HepG2 (cell line): ENCODE results near the gene SCT. TPM values are rescaled to one million over a fixed set of nuclear protein-coding genes. Genes with fewer than 3 reads are reported as not detected.

ENCODE experiments used
- BCL6 ChIP-seq: IDR thresholded peaks from 2 replicates; pipeline ENCODE4 v1.6.1; 2016; ENCODE audit warnings: missing genetic modification reagents, missing compliant biosample characterization
- CBX1 ChIP-seq: IDR thresholded peaks from one replicate; pipeline ENCODE4 v1.6.1; 2016; ENCODE audit warnings: antibody characterized with exemption, low read depth
- FOXK1 ChIP-seq: sonication (generic); formaldehyde crosslinking; IDR thresholded peaks from 2 replicates; pipeline ENCODE4 v1.4.0; 2020; ENCODE audit warnings: low read depth, missing genetic modification reagents, borderline replicate concordance
- FOXM1 ChIP-seq: sonication (generic); formaldehyde crosslinking; IDR thresholded peaks from 2 replicates; pipeline ENCODE4 v1.5.0; 2020; ENCODE audit warnings: missing genetic modification reagents
- KDM3A ChIP-seq: IDR thresholded peaks from 2 replicates; pipeline ENCODE4 v1.6.1; 2018; ENCODE audit warnings: low read depth, missing compliant biosample characterization
- MYC ChIP-seq: sonication (generic); formaldehyde crosslinking; IDR thresholded peaks from 2 replicates; pipeline ENCODE4 v1.9.0; 2021; ENCODE audit warnings: missing genetic modification reagents, borderline replicate concordance
- NCOR1 ChIP-seq: fragments of 200-600 bp; sonication (generic); IDR thresholded peaks from 2 replicates; pipeline ENCODE4 v1.7.0; 2017; ENCODE audit warnings: antibody characterized with exemption, low read length, borderline replicate concordance
- NFAT5 ChIP-seq: sonication (generic); formaldehyde crosslinking; IDR thresholded peaks from 2 replicates; pipeline ENCODE4 v1.4.0; 2020; ENCODE audit warnings: missing genetic modification reagents
- NFE2 ChIP-seq: sonication (generic); formaldehyde crosslinking; IDR thresholded peaks from 2 replicates; pipeline ENCODE4 v1.4.0; 2020; ENCODE audit warnings: missing genetic modification reagents
- REL ChIP-seq: sonication (generic); formaldehyde crosslinking; conservative IDR thresholded peaks from 2 replicates; pipeline ENCODE4 v1.8.0; 2022; ENCODE audit warnings: mild to moderate bottlenecking, missing genetic modification reagents, moderate library complexity
- SMARCC2 ChIP-seq: fragments of 450-650 bp; IDR thresholded peaks from 2 replicates; pipeline ENCODE4 v1.6.1; 2017; ENCODE audit warnings: antibody characterized with exemption, mild to moderate bottlenecking
- TBX2 ChIP-seq: sonication (generic); formaldehyde crosslinking; IDR thresholded peaks from 2 replicates; pipeline ENCODE4 v1.5.0; 2020; ENCODE audit warnings: missing genetic modification reagents, mild to moderate bottlenecking, borderline replicate concordance
- TEF ChIP-seq: sonication (generic); formaldehyde crosslinking; IDR thresholded peaks from 2 replicates; pipeline ENCODE4 v1.5.0; 2020; ENCODE audit warnings: missing genetic modification reagents
- ZBED4 ChIP-seq: sonication (generic); formaldehyde crosslinking; IDR thresholded peaks from 2 replicates; pipeline ENCODE4 v1.4.0; 2020; ENCODE audit warnings: missing genetic modification reagents, borderline replicate concordance
- ZBTB7B ChIP-seq: sonication (generic); formaldehyde crosslinking; IDR thresholded peaks from 2 replicates; pipeline ENCODE4 v1.4.0; 2020; ENCODE audit warnings: missing genetic modification reagents
- ZMYM4 ChIP-seq: sonication (generic); formaldehyde crosslinking; IDR thresholded peaks from 2 replicates; pipeline ENCODE4 v1.8.1; 2023; ENCODE audit warnings: mild to moderate bottlenecking, missing genetic modification reagents
- ZNF12 ChIP-seq: sonication (generic); formaldehyde crosslinking; IDR thresholded peaks from 2 replicates; pipeline ENCODE4 v1.5.0; 2020; ENCODE audit warnings: missing genetic modification reagents
- ZNF235 ChIP-seq: sonication (generic); formaldehyde crosslinking; IDR thresholded peaks from 2 replicates; pipeline ENCODE4 v1.8.1; 2023; ENCODE audit warnings: mild to moderate bottlenecking, missing genetic modification reagents, borderline replicate concordance
- ZNF558 ChIP-seq: sonication (generic); formaldehyde crosslinking; IDR thresholded peaks from 2 replicates; pipeline ENCODE4 v1.9.0; 2022; ENCODE audit warnings: mild to moderate bottlenecking, missing genetic modification reagents, borderline replicate concordance
- ZNF563 ChIP-seq: sonication (generic); formaldehyde crosslinking; IDR thresholded peaks from 2 replicates; pipeline ENCODE4 v1.8.0; 2022; ENCODE audit warnings: mild to moderate bottlenecking, moderate library complexity, missing genetic modification reagents
- ZNF577 ChIP-seq: sonication (generic); formaldehyde crosslinking; IDR thresholded peaks from 2 replicates; pipeline ENCODE4 v1.4.0; 2020; ENCODE audit warnings: mild to moderate bottlenecking, low read depth, missing genetic modification reagents, borderline replicate concordance
- ZNF75D ChIP-seq: sonication (generic); formaldehyde crosslinking; IDR thresholded peaks from 2 replicates; pipeline ENCODE4 v1.8.1; 2023; ENCODE audit warnings: missing genetic modification reagents, mild to moderate bottlenecking, borderline replicate concordance
- polyA plus RNA-seq, 8 experiments: library from polyadenylated mRNA; depleted of rRNA in 3 of 8; stranded (reverse) in 7 of 8; unstranded in 1 of 8; fragments of >200 nt; fragmentation: Illumina TruSeq in 4 of 8; extraction: Trizol in 4 of 8; gene quantifications; 2 replicates each; pipeline versions ENCODE4 v1.2.1 to v1.2.3, GENCODE V29; 2011 to 2016; ENCODE audit warnings: low read depth in 4 of 8, missing spikeins in 1 of 8, mixed read lengths in 1 of 8; ENCODE audit not compliant: insufficient read depth in 1 of 8
- total RNA-seq, 5 experiments: library from RNA; depleted of rRNA; stranded (reverse); fragments of >200 nt; fragmentation: Illumina TruSeq; extraction: Trizol; gene quantifications; 2 replicates each; pipeline ENCODE4 v1.2.3, GENCODE V29; 2016; ENCODE audit warnings: low read depth in 1 of 5

SCT gene
- total and polyA plus RNA-seq, 2 of the 13 experiments (the other 11 are each of a cell fraction or from before 2014, with no cell fraction given) = not detected

GRCh38 chr11:587978-588380 lies 39.0 kb downstream of the SCT start (continued):
- TF ChIP-seq ZNF235 (no peak), NFAT5 (CRISPR knock-in tag) (no peak), KDM3A (CRISPR knock-in tag) (no peak), ZNF577 (CRISPR knock-in tag) (no peak), ZMYM4 (CRISPR knock-in tag) (no peak; the same call in 1 of the 2 replicates), SMARCC2 (no peak), FOXK1 (CRISPR knock-in tag) (peak; percentile 32; the same call in 1 of the 2 replicates), ZBTB7B (CRISPR knock-in tag) (peak; percentile 52; the same call in 1 of the 2 replicates), ZNF75D (CRISPR knock-in tag) (no peak), BCL6 (CRISPR knock-in tag) (peak; percentile 76; the same call in 1 of the 2 replicates), TBX2 (CRISPR knock-in tag) (peak; percentile 83), CBX1 (no peak), ZNF558 (CRISPR knock-in tag) (no peak), NCOR1 (peak; percentile 66; the same call in 1 of the 2 replicates), MYC (CRISPR knock-in tag) (peak; percentile 54; the same call in 1 of the 2 replicates), FOXM1 (CRISPR knock-in tag) (no peak), REL (no peak), ZBED4 (CRISPR knock-in tag) (peak; percentile 88; the same call in 1 of the 2 replicates), ZNF563 (CRISPR knock-in tag) (peak; percentile 53; the same call in 1 of the 2 replicates), NFE2 (CRISPR knock-in tag) (no peak), TEF (CRISPR knock-in tag) (no peak), ZNF12 (CRISPR knock-in tag) (no peak)
